HL-60 (cell line): ENCODE data around the gene FAT1.

Experiments used
- DNase-seq, 2 experiments: peaks; one replicate each; pipeline ENCODE4 v3.0.0-alpha.2; 2010 to 2020; ENCODE audit warnings: low read depth in 1 of 2, low spot score in 1 of 2
- H3K27ac ChIP-seq: fragments of 250-450 bp; sonication (Bioruptor Pico); replicated peaks from 2 replicates; pipeline ENCODE4 v1.5.1; 2020; ENCODE audit warnings: mild to moderate bottlenecking, moderate library complexity
- H3K27me3 ChIP-seq: fragments of 250-450 bp; sonication (Bioruptor Pico); 2 replicates; pipeline ENCODE4 v1.5.1; 2021; ENCODE audit warnings: mild to moderate bottlenecking, moderate library complexity; ENCODE audit not compliant: insufficient read depth, poor library complexity, severe bottlenecking
- H3K4me3 ChIP-seq: replicated peaks from 2 replicates; pipeline ENCODE4 v1.5.1; 2011; ENCODE audit warnings: mild to moderate bottlenecking, control low read depth, low read length; ENCODE audit not compliant: insufficient read depth
- CTCF ChIP-seq: IDR thresholded peaks from one replicate; pipeline ENCODE4 v1.5.1; 2011; ENCODE audit warnings: low read length, control low read depth, inconsistent platforms; ENCODE audit not compliant: insufficient read depth
- GABPA ChIP-seq: IDR thresholded peaks from 2 replicates; pipeline ENCODE4 v1.6.1; 2012; ENCODE audit warnings: low read depth
- POLR2AphosphoS5 ChIP-seq: IDR thresholded peaks from 2 replicates; pipeline ENCODE4 v1.6.1; 2012; ENCODE audit warnings: low read depth
- REST ChIP-seq: IDR thresholded peaks from 2 replicates; pipeline ENCODE4 v1.6.1; 2012; ENCODE audit warnings: low read depth; ENCODE audit not compliant: insufficient replicate concordance
- SPI1 ChIP-seq: IDR thresholded peaks from 2 replicates; pipeline ENCODE4 v1.6.1; 2012; ENCODE audit warnings: low read depth, mild to moderate bottlenecking, borderline replicate concordance

FAT1 gene

DNA sequence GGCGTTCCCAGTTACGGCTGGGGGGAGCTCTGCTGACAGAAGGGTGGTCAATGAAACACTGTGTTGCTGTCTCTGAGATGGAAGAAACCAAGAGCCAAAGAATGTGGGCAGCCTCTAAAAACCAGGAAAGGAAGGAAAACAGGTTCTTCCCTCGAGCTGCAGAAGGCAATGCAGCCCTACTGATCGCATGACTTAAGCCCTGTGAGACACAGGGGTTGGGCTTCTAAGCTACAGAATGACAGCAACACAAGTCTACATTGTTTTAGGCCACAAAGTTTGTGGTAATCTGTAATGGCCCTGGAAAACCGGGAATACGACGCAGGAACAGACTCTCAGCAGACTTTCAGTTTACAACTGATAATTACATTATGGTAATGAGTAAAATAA is 130.1 kb downstream of the FAT1 start:
- DNase-seq = no peak
- no peak overlapping the region for H3K4me3 ChIP-seq
- no peaks in the 10 kb centered on the region for H3K27me3 ChIP-seq
- H3K27ac ChIP-seq = no peak overlapping the region
- no peak for TF ChIP-seq SPI1
- no peak for TF ChIP-seq CTCF
- TF ChIP-seq POLR2AphosphoS5 = no peak
- no peak for TF ChIP-seq GABPA
- TF ChIP-seq REST = no peak

DNA sequence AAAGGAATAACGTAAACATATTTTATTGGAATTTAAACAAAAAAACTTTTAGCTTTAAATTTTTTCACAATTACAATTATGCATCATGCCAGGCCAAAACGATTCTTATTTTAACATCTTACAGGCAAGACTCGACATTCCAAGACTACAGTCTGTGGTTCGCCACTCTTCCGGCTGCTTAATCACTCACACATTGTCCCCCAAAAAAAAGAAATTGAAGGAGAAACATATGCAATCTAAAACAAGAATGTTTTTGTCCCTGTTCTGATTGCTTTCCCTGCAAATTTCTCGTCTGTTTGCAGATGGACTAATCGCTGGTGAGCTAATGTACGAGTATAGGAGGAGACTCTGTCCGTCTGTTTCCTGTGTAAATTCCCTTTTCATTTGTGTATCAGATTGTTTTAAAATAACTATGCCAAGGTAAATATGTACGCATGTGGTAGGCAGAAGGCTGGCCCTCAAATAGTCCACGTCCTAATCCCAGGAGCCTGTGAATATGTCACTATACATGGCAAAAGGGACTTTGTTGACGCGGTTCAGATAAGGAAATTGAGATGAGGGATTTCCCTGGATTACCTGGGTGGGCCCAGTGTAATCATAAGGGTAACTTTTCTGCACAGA is 130.6 kb downstream of the FAT1 start:
- Histone ChIP-seq H3K27me3 (no peaks in the 10 kb centered on the region), H3K27ac (no peak overlapping the region), H3K4me3 (no peak overlapping the region)
- no peak for DNase-seq
- TF ChIP-seq GABPA (no peak), SPI1 (no peak), CTCF (no peak), POLR2AphosphoS5 (no peak)

GRCh38 chr4:186592445-186592844 is 131.2 kb downstream of the FAT1 start:
- Histone ChIP-seq H3K27ac (no peak overlapping the region), H3K27me3 (no peaks in the 10 kb centered on the region), H3K4me3 (no peak overlapping the region)
- DNase-seq = no peak
- no peak for TF ChIP-seq POLR2AphosphoS5
- TF ChIP-seq CTCF = no peak
- no peak for TF ChIP-seq REST
- no peak for TF ChIP-seq GABPA
- TF ChIP-seq SPI1 = no peak

DNA sequence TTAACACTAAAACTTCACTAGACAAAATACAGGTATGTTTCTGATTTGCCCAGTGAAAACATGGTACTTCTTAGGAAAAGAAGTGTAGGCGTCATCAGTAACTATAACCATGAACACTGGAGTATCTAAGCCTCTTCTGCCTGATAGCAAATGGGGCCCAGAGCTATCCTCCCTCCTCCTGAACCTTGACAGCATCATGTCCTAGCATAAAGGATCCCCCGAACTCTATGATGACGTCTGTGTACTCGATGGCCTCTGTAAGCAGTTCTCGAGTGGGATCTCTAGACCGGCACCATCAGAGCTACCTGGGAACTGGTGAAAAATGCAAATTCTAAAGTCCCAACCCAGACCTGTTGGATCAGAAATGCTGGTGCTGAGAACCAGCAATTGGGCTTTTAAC is 132.0 kb downstream of the FAT1 start:
- TF ChIP-seq CTCF = no peak
- TF ChIP-seq REST = no peak
- no peak for TF ChIP-seq POLR2AphosphoS5
- no peak for TF ChIP-seq SPI1
- no peak for TF ChIP-seq GABPA
- H3K4me3 ChIP-seq = no peak overlapping the region
- no peak overlapping the region for H3K27ac ChIP-seq
- no peaks in the 10 kb centered on the region for H3K27me3 ChIP-seq
- no peak for DNase-seq
